Stimulated activated CD8-positive, alpha-beta memory T cell treated with anti-CD3 and anti-CD28 coated beads, Interleukin-12 subunit alpha, Interleukin-12 subunit beta, amount 100 ng/mL, for 24 hours (primary cell): ENCODE measurements around the gene LRRC37B.
"Not testable (repeated sequence)": the region's sequence is repeated elsewhere in the genome, so short reads cannot be mapped to it uniquely, and the experiment has no call there.

Source experiments
- DNase-seq: peaks from one replicate; pipeline ENCODE4 v3.0.0-alpha.2; 2020; ENCODE audit errors: extremely low read depth

The LRRC37B gene

GRCh38 chr17:32086833-32087232 is 79.7 kb downstream of the LRRC37B start:
- not testable (repeated sequence) for DNase-seq

GRCh38 chr17:32092062-32092461 is 84.9 kb downstream of the LRRC37B start:
- DNase-seq: not testable (repeated sequence)

DNA sequence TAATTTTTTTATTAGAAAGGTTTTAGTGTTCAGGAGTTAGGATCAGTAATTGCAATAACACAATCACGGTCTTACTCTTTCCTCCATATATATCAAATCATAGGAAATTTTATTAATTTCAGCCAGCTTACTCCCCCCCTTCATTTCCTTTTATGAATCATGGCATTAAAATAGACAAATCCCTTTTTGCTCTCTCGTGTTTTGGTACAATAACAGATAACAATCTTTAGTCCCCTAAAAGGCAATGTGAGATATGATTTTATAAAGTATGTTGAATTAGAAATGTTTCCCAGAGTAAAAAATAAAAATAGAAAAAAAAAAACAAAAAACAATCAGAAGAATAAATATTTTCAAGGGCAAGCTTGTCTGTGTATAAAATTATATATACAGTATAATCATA is 92.5 kb downstream of the LRRC37B start:
- no peak for DNase-seq

- DNase-seq: not testable (repeated sequence)
Measured at GRCh38 chr17:32100323-32100722, 93.1 kb downstream of the LRRC37B start.

DNA sequence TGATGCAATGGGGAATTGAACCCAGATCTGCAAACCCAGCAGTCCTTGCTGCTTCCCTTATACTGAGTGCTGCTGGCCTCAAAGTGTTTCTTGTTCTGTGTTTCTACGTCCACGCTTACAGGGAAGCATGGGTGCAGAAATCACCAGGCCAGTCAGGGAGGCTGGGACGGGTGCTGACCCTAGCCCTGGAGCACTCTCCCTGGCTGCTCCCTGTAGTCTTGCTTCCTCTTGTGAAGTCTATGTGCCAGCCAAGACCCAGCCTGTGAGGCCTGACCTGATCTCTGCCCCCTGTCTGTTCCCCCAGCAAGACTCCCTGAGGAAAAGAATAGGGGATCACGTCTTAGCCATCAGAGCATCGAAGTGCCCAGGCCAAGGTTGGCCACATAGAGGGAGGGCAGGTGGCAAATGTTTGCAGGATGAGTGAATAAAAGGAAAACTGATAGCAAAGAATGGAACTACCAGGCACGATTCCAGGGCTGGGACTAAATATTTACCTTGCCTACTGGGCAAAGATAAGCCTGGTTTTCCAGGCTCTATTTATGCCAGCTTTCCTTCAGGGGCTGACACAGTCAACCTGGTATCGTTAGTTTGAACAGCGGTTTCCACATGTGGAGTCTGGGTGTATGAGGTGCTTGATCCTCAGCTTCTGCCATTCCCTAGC is 93.9 kb downstream of the LRRC37B start:
- no peak for DNase-seq

- no peak for DNase-seq
Measured at GRCh38 chr17:32102172-32102571, 95.0 kb downstream of the LRRC37B start.

GRCh38 chr17:32102646-32103186 is 95.5 kb downstream of the LRRC37B start:
- DNase-seq: no peak
